GM19452 (cell line): Measurements from ENCODE around the gene PON3.

ENCODE experiments used
- ATAC-seq: cut with Tn5 transposase; IDR thresholded peaks from one replicate; pipeline ENCODE4 v1.9.1; 2021; ENCODE audit not compliant: unreplicated experiment

The PON3 gene

DNA sequence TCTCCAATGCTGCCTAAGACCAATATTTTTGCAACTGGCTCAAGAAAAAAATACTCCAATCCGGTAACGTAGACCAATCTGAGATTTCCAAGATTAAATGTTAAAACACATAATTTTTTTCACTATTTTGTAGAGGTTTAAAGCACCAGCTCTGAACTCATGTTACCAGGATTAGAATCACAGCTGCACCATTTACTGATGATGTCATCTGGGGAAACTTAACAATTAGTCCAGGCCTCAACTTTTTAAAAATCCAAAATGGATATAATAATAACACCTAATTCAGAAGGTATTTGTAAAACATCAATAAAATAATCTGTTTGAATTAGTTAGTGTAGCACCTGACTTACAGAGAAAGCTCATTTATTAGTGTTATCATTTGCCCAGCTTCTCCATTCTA is 86.2 kb downstream of the PON3 start:
- no peak for ATAC-seq
